IPS DF 4.7 (cell line): Measurements from ENCODE around the gene FCN2.

Experiments used
- DNase-seq: peaks from one replicate; pipeline ENCODE4 v3.0.0-alpha.2; 2013; ENCODE audit warnings: low spot score; ENCODE audit errors: extremely low read depth

FCN2 gene

GRCh38 chr9:134908524-134909309 lies 28.1 kb downstream of the FCN2 start:
- no peak for DNase-seq

- DNase-seq = no peak
These were observed 29.2 kb downstream of the FCN2 start for GRCh38 chr9:134909511-134910481.

GRCh38 chr9:134912126-134912840 lies 31.7 kb downstream of the FCN2 start:
- DNase-seq = no peak

- no peak for DNase-seq
These were observed 32.6 kb downstream of the FCN2 start for GRCh38 chr9:134913041-134913712.

- DNase-seq = no peak
These were observed 33.3 kb downstream of the FCN2 start for GRCh38 chr9:134913713-134914500.

- no peak for DNase-seq
These were observed 33.9 kb downstream of the FCN2 start for GRCh38 chr9:134914501-134914834.

GRCh38 chr9:134915046-134915985 lies 34.7 kb downstream of the FCN2 start:
- DNase-seq = no peak

GRCh38 chr9:134916161-134916665 lies 35.6 kb downstream of the FCN2 start:
- no peak for DNase-seq

GRCh38 chr9:134917431-134918373 lies 37.1 kb downstream of the FCN2 start, which contains the start of gene FCN1:
TSS of gene FCN1 (minus strand) at chr9:134917912. CDS start at chr9:134917871, 41 bp downstream.
- no peak for DNase-seq

GRCh38 chr9:134918646-134919045 lies 38.0 kb downstream of the FCN2 start:
- DNase-seq = no peak

- DNase-seq = no peak
These were observed 38.7 kb downstream of the FCN2 start for GRCh38 chr9:134919303-134919702.

- no peak for DNase-seq
These were observed 41.7 kb downstream of the FCN2 start for GRCh38 chr9:134922066-134922931.

GRCh38 chr9:134922932-134923240 lies 42.3 kb downstream of the FCN2 start:
- no peak for DNase-seq

GRCh38 chr9:134923466-134923865 lies 42.9 kb downstream of the FCN2 start:
- DNase-seq = no peak

- DNase-seq = no peak
These were observed 44.5 kb downstream of the FCN2 start for GRCh38 chr9:134925011-134925511.

- no peak for DNase-seq
These were observed 48.0 kb downstream of the FCN2 start for GRCh38 chr9:134928436-134929192.
